H4 (cell line): ENCODE results near the gene NFKBIB. TPM values are rescaled to one million over a fixed set of nuclear protein-coding genes. Genes with fewer than 3 reads are reported as not detected.

Experiments
- DNase-seq: peaks from one replicate; pipeline ENCODE4 v3.0.0-alpha.2; 2015; ENCODE audit warnings: low spot score
- total RNA-seq: library from RNA; depleted of rRNA; stranded (reverse); fragments of >200 nt; shearing (Covaris generic); gene quantifications from 2 replicates; pipeline ENCODE4 v1.2.3, GENCODE V29; 2014; rRNA removed

Gene NFKBIB
- total RNA-seq, 1 experiment from 2014 or later, result 19.2 TPM

DNA sequence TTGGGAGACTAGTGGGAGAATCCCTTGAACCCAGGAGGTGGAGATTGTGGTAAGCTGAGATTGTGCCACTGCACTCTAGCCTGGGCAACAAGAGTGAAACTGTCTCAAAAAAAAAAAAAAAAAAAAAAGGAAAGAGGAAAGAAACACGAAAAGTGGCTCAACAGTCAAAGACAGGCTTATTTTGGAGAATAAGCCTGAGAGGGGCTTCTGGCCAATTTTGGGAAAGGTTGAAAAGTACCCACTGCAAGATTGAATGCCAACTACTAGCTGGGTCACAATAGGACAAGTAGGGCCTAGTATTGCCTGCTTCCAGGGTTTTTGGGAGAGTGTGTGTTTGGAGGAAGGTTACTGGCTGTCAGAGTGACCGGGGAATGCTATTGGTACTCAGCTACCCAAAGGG is 58.5 kb downstream of the NFKBIB start:
- no peak for DNase-seq

Other genes with a start within 250 kb of the NFKBIB start
- not detected in 2 replicates for gene CAPN12, start 155.5 kb upstream of the NFKBIB start, total RNA-seq
- not detected in 2 replicates for gene LGALS7, start 126.5 kb upstream of the NFKBIB start, total RNA-seq
- not detected in 2 replicates for gene LGALS7B, start 110.8 kb upstream of the NFKBIB start, total RNA-seq
- 0.54 and 1.3 TPM in 2 replicates for gene LGALS4, start 87.0 kb upstream of the NFKBIB start, total RNA-seq
- gene ECH1, start 68.2 kb upstream of the NFKBIB start, total RNA-seq, result 73.8 and 108 TPM in 2 replicates
- 249 and 281 TPM in 2 replicates for gene HNRNPL, start 50.0 kb upstream of the NFKBIB start, total RNA-seq
- 0.23 and 1.2 TPM in 2 replicates for gene RINL, start 21.7 kb upstream of the NFKBIB start, total RNA-seq
- 64.6 and 74.6 TPM in 2 replicates for gene SIRT2, start 351 bp upstream of the NFKBIB start, total RNA-seq
- not detected in 2 replicates for gene CCER2, start 12.2 kb downstream of the NFKBIB start, total RNA-seq
- gene SARS2, start 30.8 kb downstream of the NFKBIB start, total RNA-seq, result 31.7 and 41.8 TPM in 2 replicates
- gene MRPS12, start 31.0 kb downstream of the NFKBIB start, total RNA-seq, result 117 and 120 TPM in 2 replicates
- 35.6 and 46.6 TPM in 2 replicates for gene FBXO17, start 75.8 kb downstream of the NFKBIB start, total RNA-seq
- gene FBXO27, start 132.6 kb downstream of the NFKBIB start, total RNA-seq, result 2.2 and 4.5 TPM in 2 replicates
- gene ACP7, start 184.4 kb downstream of the NFKBIB start, total RNA-seq, result not detected in 2 replicates
- gene PAK4, start 225.8 kb downstream of the NFKBIB start, total RNA-seq, result 10.6 and 13.2 TPM in 2 replicates